Activated naive CD4-positive, alpha-beta T cell (primary cell): ENCODE results near the gene SIAH1.
"Not testable (repeated sequence)": the region's sequence is repeated elsewhere in the genome, so short reads cannot be mapped to it uniquely, and the experiment has no call there.

Experiments used
- DNase-seq, 4 experiments: peaks; one replicate each; lab custom pipeline; 2025; lab: John Stamatoyannopoulos, UW

The SIAH1 gene, protein sequence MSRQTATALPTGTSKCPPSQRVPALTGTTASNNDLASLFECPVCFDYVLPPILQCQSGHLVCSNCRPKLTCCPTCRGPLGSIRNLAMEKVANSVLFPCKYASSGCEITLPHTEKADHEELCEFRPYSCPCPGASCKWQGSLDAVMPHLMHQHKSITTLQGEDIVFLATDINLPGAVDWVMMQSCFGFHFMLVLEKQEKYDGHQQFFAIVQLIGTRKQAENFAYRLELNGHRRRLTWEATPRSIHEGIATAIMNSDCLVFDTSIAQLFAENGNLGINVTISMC

DNA sequence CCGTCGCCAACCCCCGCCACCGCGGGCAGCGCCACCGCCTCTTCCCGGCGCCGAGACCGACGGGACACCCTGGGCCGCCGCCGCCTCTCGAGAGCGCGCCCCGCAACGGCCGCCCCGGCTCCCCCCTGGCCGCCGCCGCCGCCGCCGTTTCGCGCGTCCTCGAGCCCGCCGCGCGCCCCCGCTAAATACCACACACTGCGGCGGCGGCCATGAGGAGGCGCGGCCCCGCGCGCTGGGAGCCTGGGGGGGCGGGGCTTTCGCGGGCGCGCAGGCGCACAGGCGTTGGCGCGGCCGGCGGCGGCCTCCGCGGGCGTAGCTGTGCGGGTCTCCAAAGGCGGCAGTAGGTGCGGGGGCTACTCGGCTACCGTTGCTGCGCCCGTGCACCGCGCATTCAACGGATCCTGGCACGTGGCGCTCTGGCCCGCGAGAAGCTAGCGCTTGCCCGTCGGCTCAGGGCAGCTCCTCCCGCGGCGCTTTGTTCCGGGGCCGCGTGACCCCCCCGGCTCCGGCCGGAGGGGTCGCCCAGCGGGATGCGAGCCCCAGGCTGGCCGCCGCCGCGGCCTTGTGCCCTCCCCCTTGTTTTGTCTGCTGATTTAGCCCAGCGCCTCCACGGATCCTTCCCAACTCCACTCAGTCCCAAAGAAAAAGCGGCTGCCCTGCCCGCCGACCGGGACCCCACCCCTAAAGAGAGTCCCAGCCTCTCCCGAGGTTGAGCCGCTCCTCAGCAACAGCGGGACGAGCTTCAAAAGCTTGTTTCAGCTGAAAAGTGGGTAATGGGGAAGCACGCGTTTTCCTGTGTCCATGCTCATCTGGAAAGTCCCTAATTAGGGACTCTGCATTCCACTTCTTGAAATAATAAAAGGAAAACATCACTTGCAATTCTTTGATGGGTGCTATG, at the start of gene SIAH1:
Gene SIAH1, minus strand, starts transcription at position 161 of the 898 bp plus-strand sequence. CDS start 22,985 bp downstream, outside the sequence.
- DNase-seq: peak; percentile 61 to 91 (median 77)

DNA sequence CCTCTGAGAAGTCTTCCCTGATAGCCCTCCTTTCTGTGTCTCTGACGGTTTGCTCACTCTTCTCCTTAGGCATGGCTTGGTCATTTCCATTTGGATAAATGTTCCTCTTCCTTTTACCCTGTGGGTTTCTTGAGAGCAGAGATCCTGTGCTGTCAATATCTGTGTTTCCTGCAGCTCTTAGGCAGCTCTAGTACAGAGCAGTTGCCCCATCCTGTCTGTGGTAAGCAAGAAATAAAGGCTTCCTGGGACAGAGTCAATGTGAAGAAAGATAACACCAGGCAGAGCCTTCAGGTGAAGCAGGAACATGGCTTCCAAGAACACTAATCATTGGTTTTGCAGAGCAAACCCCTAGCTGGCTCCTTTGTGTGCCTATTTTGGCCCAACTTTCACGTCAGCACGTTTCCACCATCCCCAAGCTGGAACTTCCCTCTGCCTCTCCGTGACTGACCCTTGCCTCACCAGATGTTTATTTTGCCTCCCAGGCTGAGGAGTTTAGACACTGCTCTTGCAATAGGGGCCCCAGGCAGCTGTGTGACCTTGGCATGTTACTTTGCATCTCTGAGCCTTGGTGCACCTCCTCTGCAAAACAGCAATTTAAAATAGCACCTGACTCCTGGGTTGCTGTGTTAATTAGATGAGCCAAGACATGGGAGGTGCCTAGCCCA, 49.6 kb upstream of the SIAH1 start:
- no peak for DNase-seq

DNA sequence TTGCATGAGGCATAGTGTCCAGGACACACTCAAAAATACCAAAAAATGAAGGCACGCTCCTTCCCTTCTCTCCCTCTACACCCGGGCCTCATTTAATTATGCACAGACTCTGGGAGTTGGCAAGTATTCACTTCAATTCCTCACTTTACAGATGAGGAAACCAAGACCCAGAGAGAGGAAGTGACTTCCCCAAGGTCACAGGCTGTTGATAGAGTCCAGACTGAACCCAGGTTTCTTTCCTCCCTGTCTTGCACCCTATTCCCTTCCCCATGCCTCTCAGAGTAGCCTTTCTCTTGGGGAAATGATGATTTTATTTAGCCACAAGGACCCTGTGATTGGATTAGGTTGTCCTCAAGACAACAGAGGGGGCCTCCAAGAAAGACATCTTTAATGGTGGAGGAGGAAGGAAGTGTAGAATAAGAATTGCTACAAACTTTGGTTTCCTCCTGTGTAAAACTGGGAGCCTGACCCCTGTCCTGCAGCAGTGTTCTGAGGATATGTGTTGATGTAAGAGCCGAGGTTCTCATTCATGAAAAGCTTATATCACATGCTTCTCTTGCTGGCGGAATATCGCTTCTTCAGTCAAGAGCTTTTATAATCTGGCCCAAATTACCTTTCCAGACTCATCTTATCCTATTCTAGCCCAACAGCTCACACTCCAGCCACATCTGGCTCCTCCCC, 48.8 kb upstream of the SIAH1 start:
- no peak for DNase-seq

DNA sequence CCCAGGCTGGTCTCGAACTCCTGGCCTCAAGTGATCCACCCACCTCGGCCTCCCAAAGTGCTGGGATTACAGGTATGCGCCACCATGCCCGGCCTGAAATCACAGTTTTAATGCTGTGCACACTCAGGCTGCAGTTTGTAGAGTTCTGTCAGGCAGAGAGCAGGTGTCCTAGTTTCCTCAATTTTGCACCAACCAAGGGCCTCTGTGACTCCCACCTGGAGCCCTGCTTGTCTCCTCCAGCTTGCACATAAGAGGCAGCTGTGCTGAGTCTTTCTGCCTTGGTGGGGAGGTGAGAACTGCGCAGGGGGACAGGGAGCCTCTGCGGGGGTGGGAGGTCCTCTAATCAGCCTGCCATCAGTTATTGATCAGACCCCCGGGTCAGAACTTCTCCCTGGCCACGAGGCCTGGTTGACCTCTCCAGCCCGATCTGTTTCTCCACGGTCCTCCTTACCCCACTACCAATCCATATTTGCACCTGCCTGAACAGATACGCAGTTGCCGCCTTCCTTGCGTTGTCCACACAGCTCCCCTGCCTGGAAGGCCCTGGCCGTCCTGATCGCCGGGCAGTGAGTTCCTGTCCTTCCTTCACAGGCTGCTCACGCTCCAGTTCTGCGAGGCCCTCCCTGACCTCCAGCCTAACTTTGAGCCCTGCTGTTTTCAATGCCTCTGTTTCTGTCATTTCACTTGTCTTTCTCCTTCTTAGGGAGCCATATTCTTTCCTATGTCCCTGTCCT, 48.1 kb upstream of the SIAH1 start:
- no peak for DNase-seq

DNA sequence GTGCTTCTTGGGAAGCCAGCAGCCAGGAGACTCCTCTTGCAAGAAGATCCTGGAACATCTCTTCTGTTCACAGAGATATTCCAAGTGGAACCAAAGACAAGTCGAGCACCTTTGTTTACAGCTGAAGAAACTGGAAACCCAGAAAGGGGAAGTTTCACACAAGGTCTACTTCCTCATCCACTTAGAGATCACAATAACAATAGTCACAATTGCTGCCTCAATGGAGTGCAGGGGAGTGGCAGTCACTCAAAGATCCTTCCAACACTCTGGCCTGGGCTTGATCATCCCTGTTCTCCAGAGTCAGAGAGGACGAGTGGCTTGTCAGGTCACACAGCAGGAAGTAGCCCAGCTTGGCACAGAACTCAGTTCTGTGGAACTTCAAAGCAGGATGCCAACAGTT, 46.9 kb upstream of the SIAH1 start:
- no peak for DNase-seq

DNA sequence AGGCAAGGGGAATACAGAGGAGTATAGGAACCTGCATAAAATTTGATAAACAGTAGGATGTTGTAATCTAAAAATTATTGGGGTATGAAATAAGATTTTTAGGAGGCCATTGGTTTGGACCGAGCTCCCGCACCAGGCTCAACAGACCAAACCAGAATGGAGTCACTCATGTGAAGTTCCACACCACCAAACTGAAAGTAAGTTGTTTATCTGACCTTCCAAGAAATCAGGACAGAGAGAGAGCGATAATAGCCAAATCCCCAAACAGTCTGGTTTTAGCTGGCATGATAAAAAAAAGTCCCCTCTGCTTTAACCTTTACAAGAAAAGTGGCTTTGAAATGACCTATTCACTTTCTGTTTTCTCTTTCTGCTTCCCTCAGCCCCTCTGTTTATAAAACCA, 45.7 kb upstream of the SIAH1 start:
- no peak for DNase-seq

DNA sequence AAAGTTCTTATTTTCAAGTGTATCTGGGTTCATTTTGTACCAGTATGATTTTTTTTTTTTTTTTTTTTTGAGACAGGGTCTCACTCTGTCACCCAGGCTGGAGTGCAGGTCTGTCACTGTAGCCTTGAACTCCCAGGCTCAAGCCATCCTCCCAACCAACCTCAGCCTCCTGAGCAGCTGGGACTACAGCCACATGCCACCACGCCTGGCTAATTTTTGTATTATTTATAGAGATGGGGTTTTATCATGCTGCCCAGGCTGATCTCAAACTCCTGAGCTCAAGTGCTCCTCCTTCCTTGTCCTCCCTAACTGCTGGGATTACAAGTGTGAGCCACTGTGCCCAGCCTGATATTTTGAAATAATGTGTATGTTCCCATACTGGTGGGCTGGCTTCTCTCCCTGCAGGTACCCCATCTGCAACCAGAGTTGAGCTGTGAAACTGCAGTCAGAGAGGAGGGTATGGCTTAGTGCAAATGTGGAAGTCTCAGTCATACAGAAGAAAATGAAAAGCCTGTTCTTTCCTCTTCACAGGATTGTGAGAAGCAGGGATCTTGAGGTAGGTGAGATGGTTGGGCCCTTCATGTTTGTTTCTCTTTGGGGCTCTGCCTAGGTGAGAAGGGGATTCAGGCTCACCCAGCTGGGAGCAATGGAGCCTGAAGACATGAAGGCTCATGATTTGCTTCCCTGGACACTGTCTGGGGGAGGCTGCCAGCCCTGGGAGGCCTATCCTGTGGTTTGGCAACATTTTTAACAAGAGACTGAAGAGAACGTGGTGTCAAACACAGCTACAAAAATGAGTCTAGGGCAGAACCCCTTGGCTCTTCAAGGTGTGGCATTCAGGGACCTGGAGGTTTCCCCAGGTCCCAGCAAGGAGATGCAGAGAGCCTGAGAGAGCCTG, 41.3 kb upstream of the SIAH1 start:
- no peak for DNase-seq

DNA sequence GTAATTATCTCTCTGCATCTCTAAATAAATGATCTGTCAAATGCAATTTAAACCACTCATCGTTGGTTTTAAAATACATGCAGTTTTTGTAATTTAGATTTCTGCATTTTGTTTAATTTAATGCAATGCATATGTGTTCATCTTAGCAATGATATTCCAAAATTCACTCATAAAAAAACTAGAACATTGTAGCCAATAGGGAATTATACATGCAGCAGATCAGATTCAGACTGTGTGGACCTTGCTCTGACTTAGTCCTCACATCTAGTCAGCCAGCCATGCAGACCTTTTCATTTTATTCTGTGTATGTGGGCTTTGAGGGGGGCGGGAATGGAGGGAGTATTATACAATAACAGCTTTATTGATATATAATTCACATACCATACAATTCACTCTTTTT, 37.3 kb upstream of the SIAH1 start:
- DNase-seq: no peak

DNA sequence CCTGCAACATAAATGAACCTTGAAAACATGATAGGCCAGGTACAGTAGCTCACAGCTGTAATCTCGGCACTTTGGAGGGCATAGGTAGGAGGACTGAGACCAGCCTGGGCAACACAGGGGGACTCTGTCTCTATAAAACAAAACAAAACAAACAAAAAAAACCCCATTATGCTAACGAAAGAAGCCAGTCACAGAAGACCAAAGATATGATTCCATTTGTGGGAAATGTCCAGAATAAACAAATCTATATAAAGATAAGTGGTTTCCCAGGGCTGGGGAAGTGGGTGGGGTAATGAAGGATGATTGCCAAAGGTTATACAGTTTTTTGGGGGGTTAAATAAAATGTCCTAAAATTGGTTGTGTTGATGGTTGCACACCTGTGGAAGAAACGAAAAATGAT, 36.5 kb upstream of the SIAH1 start:
- no peak for DNase-seq

DNA sequence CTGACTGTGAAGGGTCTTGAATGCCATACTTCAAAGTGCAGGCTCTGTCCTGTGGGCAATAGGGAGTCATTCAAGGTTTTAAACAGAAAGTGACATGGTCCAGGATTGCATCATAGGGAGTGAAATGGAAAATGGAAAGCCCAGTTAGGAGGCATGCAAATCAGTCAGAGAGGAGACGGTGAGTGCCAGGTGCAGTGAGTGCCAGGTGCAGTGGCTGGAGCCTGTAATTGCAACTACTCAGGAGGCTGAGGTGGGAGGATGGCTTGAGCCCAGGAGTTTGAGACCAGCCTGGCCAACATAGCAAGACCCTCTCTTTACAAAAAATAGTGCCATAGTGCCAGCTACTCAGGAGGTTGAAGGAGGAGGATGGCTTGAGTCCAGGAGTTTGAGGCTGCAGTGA, 35.2 kb upstream of the SIAH1 start:
- DNase-seq: no peak

DNA sequence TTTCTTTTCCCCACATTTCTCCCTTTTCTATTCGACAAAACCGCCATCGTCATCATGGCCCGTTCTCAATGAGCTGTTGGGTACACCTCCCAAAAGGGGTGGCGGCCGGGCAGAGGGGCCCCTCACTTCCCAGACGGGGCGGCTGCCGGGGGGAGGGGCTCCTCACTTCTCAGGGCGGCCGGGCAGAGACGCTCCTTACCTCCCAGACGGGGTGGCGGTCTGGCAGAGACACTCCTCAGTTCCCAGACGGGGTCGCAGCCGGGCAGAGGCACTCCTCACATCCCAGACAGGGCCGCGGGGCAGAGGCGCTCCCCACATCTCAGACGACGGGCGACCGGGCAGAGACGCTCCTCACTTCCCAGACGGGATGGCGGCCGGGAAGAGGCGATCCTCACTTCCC, 31.4 kb upstream of the SIAH1 start:
- not testable (repeated sequence) for DNase-seq

DNA sequence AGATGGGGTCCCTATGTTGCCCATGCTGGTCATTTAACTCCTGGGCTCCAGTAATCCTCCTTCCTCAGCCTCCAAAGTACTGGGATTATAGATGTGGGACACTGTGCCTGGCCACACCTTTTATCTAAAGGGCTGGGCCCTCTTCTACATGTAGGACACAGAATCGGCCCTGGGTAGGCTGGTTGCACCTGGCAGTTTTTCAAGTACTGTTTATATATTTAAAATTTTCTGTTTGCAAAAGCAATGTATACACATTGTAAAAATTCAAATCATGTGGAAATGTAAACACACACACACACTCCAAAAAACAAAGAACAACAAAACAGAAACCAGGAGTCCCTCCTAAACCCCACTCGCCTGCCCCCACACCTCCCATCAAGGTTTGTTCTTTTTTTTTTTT, 28.1 kb upstream of the SIAH1 start:
- no peak for DNase-seq

DNA sequence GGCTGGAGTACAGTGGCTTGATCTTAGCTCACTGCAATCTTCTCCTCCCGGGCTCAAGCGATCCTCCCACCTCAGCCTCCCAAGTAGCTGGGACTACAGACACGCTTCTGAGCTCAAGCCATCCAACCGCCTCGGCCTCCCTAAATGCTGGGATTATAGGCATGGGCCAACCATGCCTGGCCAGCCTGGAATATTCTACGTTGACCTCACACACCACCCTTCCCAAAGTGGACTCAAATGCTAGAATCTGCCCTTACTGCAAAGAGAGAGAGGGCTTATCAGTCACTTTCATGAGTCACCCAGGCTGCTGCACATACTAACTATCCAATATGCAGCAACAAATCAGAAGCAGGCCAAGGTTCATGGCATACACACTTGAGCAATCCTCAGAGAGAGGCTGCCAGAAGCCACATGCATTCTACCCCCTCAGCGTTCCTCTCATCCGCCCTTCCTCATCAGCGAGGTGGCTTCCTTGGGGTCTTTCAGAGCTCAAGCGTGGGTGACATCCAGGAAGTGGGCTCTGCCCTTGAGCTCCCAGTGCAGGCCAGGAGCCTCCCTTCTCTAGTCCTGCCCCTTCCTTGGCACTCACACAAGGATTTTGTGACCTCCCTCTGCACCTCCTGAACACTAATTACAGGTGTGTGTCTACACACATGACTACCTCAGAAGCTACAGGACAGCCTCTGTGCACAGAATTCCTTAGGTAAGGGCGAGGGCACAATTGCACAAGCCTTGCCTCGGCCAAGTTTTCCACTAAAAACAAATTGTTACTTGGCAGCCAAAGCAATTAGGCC, 24.8 kb upstream of the SIAH1 start:
- DNase-seq: no peak

DNA sequence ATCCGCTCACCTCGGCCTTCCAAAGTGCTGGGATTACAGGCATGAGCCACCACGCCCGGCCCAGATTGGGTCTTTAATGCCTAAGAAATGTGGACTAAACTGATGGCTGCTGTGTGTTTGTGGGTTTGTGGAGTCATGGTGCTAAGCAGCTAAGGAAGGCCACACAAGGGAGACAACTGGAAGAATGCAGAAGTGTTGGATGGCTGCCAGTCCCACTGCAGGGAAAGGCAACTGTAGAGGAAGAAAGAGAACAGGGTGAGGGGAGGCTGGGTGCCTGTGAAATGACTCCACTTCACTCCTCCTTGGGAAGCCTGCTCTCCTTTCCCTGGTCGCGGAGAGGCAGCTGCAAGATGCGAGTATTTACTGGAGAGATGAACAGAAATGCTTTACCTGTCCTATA, 23.5 kb upstream of the SIAH1 start:
- DNase-seq: no peak

DNA sequence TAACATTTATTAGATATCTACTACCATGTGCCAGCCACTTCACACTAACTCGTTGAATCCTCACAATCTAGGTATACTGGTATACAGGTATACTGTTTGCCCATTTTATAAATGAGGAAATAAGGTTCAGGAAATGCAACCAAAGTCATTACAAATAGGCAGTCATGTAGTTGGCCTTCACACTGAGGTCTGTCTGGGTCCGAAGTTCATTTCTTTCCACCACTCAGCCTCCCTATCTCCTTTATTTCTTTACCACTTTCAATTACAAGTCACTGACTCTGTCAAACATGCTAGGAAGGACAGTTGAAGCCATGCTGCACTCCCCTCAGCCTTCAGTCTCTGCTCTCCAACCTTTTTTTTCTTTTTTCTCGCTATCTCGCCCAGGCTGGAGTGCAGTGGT, 20.7 kb upstream of the SIAH1 start:
- DNase-seq: no peak

DNA sequence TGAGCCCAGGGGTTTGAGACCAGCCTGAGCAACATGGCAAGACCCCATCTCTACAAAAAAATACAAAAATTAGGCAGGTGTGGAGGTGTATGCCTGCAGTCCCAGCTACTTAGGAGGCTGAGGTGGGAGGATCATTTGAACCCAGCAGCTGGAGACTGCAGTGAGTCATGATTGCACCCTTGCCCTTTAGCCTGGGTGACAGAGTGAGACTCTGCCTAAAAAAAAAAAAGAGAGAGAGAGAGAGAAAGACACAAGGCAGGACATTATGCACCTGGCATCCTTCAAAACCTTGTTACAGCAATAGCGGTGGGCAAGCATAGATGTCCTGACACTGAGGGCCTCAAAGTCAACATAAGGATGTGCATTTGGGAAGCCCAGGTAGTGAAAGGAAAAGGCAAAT, 19.9 kb upstream of the SIAH1 start:
- DNase-seq: no peak

DNA sequence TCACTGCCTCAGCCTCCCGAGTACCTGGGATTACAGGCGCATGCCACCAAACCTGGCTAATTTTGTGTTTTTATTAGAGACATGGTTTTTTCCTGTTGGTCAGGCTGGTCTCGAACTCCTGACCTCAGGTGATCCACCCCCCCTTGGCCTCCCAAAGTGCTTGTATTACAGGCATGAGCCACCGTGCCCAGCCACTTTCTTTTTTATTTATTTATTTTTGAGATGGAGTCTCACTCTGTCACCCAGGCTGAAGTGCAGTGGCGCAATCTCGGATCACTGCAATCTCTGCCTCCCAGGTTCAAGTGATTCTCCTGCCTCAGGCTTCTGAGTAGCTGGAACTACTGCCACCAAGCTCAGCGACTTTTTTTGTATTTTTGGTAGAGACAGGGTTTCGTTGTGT, 17.3 kb upstream of the SIAH1 start:
- not testable (repeated sequence) for DNase-seq

DNA sequence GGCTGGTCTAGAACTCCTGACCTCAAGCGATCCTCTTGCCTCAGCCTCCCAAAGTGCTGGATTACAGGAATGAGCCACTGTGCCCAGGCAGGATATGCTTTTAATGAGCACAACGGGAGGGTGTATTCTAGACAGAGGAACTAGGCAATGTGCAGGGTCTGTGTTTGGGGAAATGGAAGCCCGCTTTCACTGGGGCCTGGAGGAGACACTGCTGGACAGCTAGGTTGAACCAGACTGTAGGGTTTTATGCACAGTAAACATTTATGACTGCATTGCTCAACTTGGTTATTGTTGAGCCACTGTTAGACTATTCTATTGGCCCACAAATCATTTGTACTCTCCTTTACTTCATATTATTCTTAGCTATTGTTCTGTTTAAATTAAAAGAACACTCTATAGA, 10.2 kb upstream of the SIAH1 start:
- no peak for DNase-seq

DNA sequence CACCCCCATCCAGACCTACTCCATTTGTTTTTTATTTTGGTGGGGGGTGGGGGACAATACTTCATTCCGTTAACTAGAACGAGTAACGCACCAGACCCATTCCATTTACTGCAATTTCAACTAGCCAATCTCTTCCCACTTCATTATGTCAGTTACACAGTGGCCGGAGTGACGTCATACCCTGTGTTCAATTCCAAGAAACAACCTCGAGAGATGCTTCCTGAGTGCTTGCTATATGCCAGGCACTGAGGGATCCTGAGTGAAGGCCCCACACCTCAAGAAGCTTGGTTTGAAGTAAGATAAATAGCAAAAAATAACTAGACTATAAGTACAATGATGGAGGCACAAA, 9.1 kb upstream of the SIAH1 start:
- no peak for DNase-seq
